ENCODE measurements around the gene KLHL33.

Gene KLHL33

DNA sequence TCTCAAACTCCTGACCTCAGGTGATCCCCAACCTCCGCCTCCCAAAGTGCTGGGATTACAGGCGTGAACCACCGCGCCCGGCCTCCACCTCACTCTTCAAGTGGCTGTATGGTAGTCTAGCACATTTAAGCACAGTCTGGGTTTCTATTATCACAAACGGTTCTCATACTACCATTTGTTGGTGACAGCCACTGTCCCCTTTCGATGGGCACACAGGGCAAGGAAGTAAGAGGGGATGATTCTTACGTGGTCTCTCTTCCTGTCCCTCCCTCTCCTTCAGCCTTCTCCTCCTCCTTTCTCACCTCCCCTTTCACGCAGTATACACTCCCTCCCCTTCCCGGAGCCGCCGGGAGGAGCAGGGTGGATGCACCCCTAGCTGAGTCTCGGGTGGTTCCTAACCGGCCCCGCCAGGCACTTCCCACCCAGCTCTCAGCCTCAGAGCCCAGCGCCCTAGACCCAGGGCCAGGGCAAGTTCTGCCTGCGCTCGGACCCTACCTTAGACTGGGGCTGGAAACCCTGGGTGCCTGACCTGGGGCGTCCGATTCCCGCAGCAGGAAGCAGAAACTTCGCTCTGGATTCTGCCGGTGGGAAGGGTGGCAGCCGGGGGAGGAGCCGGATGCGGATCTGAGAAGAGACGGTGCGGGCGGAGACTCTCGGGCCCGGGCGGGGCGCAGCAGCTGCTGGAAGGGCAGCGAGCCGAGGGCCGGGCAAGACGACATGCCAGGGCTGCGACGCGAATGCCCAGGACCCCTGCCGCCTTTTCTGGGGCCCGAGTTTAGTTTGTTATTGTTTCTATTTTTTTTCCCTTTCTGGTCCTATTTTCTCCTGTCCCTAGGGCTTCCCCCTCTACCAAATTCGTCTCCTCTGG, 22.9 kb downstream of the KLHL33 start, which contains the start of gene TEP1:
TEP1 (minus strand) TSS at position 626 of the 868 bp plus-strand sequence. CDS start 5,062 bp downstream, outside the sequence.
- peak; percentile 70 for DNase-seq

DNA sequence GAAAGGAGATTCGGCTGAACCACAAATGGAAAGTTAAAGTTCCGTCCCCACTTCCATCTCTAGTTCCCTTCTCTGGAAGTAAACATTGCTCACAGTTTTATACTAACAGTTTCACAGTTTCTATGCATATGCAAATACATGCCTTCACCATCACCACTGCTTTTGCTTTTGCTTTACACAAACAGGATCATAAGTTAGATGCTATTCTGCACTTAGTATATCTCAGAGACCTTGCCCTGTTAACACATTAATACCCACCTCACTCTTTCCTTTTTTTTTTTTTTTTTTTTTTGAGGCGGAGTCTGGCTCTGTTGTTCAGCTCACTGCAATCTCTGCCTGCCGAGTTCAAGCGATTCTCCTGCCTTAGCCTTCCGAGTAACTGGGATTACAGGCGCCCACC, 23.6 kb downstream of the KLHL33 start:
- DNase-seq: peak; percentile 40

- no peak for DNase-seq
Measured at GRCh38 chr14:20409226-20409625, 26.7 kb downstream of the KLHL33 start.

- DNase-seq: no peak
Measured at GRCh38 chr14:20403521-20403920, 32.4 kb downstream of the KLHL33 start.

GRCh38 chr14:20400965-20401593, 34.9 kb downstream of the KLHL33 start:
- DNase-seq: no peak

- DNase-seq: no peak
Measured at GRCh38 chr14:20400589-20400964, 35.4 kb downstream of the KLHL33 start.

DNA sequence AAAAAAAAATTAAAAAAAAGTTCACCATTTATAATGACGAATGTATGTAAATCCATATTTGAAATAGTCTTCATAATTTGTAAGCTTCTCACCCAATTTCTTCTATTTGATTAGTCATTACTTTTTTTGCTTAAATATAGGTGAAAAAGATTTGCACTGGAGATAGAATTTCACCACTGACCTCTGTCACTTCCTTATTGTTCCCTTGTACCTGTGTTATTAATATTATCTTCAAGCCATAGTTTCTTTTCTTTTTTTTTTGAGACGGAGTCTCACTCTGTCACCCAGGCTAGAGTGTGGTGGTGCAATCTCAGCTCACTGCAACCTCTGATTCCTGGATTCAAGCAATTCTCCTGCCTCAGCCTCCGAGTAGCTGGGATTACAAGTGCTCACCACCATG, 38.5 kb downstream of the KLHL33 start:
- no peak for DNase-seq

DNA sequence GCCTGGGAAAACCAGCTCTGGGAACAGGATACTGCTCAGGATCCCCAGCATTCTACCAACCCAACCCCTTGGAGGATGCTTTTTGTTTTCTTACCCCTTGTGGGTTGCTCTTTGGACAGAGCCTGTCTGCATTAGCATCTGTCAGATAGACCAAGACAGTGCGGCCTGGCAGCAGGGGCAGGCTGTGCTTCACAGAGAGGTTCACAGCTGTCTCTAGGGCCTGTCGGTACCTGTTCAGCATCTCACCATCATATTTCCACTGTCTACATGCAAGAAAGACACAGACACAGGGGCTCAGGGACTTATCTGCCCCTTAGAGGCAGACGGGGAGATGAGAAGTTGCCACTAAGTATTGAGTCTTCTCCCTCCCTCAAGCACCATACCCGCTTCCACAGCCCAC, 44.5 kb downstream of the KLHL33 start:
- DNase-seq: no peak

DNA sequence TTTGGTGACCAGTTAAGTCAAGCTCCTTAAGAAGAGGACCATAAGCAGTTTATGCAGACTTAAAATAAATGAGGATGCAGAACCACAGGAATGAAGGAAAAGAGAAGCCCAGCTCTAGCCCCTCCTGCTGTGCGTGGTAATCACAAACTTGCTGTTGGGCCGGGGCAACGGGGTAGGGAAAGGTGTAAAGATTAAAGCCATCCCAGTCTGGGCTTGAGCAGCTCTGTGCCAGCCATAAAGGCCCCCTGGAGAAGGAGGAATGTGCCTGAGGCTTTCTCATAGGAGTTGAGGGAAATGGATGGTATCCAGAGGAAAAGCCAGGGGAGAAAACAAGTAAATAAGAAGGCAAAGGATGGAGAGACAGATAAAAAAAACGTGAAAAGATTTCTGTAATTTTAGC, 47.8 kb downstream of the KLHL33 start:
- no peak for DNase-seq

- no peak for DNase-seq
Measured at GRCh38 chr14:20387576-20387975, 48.4 kb downstream of the KLHL33 start.

DNA sequence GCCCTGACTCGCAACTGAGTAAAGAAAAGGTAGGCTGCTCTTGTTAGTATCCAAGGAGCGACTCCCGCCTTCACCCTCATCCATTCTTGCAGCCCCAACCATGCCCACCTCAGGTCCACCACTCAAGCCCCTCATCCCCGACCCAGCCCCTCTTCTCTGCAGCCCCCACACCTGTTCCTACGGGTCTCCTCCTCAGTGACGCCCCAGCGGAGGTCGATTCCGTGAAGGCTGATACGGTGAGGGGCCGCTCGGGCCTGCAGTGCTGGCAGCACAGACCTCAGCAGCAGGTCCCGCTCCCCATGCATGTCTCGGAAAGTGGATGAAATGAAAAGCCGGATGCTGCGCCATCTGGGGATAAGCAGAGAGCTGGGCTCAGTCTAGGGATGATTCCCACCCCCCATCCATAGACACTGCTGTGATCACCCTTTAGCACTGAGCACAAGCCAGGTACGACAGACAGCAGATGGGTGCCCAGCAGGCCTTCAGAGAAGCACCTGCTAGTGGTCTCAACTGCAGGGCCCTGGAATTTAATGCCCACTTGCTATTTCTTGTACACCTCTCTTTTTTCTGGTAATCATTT, 49.6 kb downstream of the KLHL33 start:
- DNase-seq: no peak

DNA sequence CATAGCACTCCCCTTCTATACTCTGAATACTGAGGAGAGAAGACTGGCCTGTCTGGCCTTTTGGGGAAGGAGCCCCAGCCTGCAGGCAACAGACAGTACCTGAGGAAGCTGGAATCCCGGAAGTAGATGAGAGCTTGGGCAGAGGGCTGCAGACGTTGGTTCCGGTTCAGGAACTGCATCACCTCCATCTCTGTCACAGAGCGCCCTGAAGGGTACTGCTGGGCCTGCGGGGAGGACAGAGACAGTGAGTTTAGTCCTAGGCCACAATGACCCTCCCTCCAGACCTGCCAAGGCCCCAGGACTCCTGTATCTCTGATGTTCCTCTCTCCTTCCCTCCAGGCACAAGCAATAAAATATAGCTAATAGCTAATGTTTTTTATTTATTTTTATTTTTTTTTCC, 51.1 kb downstream of the KLHL33 start:
- no peak for DNase-seq

DNA sequence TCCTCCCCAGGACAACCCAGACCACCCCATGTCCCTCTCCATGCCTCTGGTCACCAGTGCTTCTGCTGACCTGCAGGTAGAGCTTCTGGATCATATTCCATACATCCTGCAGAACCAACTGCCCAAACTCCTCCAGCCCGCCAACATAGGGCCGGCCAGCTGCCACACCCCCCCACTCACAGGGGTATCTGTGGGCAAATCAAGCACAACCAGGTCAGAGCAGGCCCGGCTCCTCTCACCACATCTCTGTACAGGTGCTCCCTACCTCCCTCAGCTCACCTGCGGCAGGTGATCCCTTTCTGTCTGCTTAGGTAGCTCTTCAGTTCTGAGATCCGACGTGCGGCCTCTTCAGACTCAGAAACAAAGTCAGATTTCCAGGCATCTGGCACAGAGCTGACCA, 51.6 kb downstream of the KLHL33 start:
- DNase-seq: no peak

DNA sequence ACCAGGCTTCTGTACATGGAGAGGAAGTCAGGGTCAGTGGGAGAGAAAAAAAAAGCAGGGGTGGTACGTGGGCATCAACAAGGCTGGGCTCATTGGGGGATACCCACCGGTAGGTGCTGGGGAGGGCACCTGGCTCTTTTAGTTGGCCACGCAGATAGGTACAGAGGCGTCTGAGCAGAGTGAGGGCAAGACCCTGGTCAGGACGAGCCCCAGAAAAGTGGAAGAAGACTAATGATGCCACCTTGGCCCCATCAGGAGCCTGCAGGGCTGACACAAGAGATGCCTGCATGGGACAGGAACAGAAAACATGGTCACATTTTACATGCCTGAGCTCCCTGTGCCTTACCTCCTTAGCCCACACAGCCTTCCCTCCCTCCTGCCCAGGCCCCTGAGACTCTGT, 52.3 kb downstream of the KLHL33 start:
- no peak for DNase-seq

DNA sequence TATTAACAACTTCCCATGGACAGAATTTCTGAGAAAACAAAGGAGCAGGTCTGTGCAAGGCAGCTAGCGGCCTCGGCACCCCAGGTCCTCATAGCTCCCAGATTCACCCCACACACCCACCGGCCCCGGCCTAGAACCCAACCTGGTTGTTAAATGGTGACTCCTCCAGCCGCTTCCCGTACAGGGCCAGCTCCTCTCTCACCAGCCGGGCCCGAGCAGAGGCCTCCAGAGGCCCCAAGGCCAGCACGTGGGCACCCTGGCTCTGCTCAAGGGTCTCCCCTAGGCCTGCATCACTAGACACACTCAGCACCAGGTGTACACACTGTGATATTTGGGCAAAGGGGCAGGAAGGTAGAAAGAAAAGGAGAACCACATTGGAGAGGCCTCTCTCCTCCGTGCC, 52.9 kb downstream of the KLHL33 start:
- DNase-seq: no peak

DNA sequence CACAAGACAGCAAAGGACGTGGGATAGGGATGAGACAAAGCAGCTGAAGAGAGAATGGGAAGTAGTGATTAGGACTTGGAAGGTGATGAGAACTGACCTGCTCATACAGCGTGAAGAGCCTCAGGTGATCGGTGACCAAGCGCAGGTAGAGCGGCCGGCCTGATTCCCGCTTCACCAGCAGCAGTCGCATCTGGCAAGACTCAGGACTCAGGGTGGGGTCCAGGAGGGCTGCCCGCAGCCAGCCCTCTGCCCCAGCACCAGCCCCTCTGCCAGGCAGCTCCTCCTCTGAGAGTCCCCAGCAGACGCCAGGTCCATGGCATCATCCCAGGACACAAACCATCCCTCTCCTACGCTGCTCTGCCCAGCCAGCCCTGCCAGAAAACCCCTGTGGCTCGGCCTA, 53.4 kb downstream of the KLHL33 start:
- no peak for DNase-seq

GRCh38 chr14:20381341-20381740, 54.6 kb downstream of the KLHL33 start:
- DNase-seq: no peak

- DNase-seq: no peak
Measured at GRCh38 chr14:20380681-20381080, 55.3 kb downstream of the KLHL33 start.

GRCh38 chr14:20379743-20380142, 56.2 kb downstream of the KLHL33 start:
- no peak for DNase-seq

DNA sequence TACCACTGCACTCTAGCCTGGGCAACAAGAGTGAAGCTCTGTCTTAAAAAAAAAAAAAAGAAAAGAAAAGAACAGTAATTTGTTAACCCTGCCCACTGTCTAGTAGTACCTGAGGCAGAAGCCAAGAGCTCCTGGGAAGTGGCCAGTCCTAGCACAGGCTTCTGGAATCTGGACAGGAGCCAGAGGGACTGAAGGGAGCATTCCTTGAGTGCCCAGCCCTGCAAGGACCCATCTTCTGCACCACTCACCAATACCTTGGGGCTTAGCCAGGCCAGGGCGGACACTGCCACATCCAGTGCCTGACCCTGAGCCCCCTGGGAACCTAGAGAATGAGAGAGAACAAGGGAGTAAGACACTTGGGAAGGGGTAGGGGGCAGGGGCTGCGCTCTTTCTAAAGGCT, 58.8 kb downstream of the KLHL33 start:
- DNase-seq: no peak

DNA sequence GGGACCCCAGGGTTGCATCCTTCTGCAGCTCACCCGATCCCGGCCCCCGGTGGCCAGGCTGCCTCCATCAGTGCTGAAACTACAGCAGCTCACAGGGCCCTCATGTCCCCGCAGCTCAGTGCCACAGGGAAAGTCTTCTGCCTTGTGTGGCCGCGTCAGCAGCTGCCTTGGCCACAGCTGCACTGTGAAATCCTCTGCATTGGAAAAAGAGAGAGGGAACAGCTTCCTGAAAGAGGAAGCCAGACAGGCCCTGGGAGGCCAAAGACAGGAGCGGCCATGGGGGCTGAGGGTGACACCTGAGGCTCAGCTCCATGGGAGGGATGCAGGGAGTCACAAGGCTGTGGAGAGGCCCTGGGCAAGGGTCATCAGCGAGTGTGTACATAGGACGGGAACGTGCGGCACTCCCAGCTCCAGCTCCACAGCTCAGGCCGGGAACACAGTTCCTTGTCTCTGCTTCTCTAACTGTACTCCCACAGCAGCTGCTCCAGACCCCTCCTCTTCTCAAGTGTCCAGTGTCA, 59.8 kb downstream of the KLHL33 start:
- no peak for DNase-seq

Measured in CD4-positive, alpha-beta T cell treated with Interleukin-12 subunit alpha and Interleukin-12 subunit beta, for 1 hour (primary cell).